ENCODE measurements around the gene SLC18A3.

DNA sequence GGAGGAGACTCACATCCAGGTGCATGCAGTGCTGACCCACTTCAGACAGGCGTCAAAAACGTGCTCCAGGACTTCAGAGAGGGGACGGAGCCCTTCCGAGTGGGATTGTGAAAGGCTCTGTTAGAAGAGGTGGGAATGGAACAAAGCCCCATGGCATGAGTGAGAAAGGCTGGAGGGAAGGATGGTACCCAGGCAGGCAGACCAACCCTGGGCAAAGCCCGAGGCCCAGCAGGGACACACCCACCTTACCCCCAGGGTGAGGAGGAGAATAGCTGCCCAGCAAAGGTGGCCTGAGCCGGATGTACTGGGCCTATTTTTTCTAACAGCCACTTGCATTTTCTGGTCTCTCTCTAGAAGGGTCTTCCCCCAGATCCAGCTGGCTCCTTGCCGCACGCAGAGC lies 18.5 kb downstream of the SLC18A3 start:
- no peak for TF ChIP-seq EZH2 (IDR thresholded peaks at IDR 0.05; ENCODE audit: low read length)
- no peak for TF ChIP-seq CTCF (optimal IDR thresholded peaks at IDR 0.05 in 1 of 3, IDR thresholded peaks at IDR 0.05 in 1 of 3, conservative IDR thresholded peaks at IDR 0.05 in 1 of 3; ENCODE audit: extremely low read depth in 1 of 3, insufficient read depth in 2 of 3, low read length in 3 of 3)

Data from keratinocyte (primary cell).